Stimulated activated CD4-positive, alpha-beta T cell treated with anti-CD3 and anti-CD28 coated beads, Interleukin-12 subunit alpha, Interleukin-12 subunit beta, amount 100 ng/mL, for 24 hours (primary cell): Measurements from ENCODE around the gene FEZ2.

Experiments used
- DNase-seq, 2 experiments: peaks; one replicate each; pipeline ENCODE4 v3.0.0-alpha.2; 2020; ENCODE audit warnings: low read depth in 2 of 2

The FEZ2 gene

GRCh38 chr2:36587101-36587500 lies 10.9 kb downstream of the FEZ2 start:
- no peak for DNase-seq

- DNase-seq = no peak
Measured at GRCh38 chr2:36586672-36587071, 11.3 kb downstream of the FEZ2 start.

GRCh38 chr2:36584148-36584794 lies 13.7 kb downstream of the FEZ2 start:
- no peak for DNase-seq

DNA sequence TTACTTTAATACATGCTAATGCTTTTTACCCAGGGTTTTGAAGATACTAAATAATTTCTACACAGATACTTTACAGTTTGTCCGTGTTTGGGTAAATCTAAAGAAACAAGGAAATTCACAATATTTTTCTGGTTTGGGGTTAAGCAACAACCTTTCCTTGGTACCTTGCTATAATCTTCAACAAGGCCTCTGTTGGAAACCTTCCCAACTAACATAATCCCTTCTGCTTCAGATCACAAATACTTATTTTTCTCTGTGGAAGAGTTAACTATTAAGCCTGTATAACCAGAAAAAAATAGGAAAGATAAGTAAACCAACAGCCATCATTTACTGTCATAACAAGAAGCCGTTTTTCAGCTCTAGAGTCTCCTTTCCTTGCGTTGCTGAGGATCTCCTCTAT lies 15.0 kb downstream of the FEZ2 start:
- no peak for DNase-seq

DNA sequence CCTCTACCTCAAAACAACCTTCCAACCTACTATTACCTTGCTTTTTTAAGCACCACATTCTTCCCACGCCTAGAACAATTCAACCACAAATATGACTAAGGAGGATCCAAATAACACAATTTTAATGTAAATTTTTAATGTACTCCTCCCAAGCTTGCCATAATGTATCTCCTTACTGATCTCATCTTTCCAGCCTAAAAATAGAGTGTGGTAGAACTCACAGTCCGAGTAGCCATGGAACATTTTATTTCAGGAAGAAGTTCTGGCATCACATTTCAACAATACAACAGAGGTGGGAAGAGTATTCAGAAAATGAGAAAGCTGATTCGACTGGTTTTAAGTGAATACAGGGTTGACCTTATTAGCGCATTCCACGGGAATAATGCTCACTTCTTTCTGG lies 15.4 kb downstream of the FEZ2 start:
- no peak for DNase-seq

GRCh38 chr2:36579297-36579664 lies 18.7 kb downstream of the FEZ2 start:
- no peak for DNase-seq

DNA sequence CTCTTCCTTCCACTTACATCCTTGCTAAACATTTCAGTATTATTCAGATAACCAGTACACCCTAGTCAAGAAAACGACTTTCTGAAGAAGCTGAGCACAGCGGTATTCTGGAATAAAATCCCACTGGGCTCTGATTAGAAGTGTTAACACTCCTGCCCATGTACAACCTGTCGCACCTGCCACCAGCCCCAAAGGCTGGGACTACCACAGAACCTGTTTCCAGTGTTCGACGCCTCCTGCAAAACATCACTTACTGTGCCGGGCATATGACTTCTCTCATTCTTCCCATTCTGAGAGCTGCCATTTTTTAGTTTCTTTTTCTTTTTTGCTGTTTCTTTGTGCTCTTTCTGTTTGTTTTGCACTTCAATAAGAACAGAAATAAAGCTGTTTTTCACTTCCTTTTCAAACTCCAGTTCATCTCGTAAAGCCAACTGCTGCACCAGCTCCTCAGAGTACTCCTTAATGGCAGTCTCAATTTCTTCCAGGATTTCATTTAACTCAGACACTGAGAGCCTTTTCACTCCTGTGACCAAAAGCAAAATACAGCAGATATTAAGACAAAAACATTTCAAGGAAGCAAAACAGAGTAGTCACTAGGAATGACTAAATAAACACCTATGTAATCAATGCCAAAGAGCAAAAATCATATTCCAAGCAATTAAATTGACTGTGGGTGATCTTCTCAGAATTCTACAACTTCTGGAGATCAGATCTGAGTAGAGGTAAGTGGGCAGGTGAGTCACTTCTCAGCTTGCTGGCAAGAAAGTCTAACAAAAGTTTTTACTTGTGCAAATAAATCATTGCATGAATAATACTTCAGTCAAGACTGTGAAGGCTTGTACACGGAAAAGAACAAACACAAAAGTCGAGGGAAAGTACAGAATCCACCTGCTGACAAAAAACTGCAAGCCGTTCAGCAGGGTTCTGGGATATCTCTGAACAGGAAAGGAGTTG lies 19.3 kb downstream of the FEZ2 start:
- no peak for DNase-seq

- no peak for DNase-seq
Measured at GRCh38 chr2:36577884-36578283, 20.1 kb downstream of the FEZ2 start.

GRCh38 chr2:36574560-36574959 lies 23.4 kb downstream of the FEZ2 start:
- no peak for DNase-seq

DNA sequence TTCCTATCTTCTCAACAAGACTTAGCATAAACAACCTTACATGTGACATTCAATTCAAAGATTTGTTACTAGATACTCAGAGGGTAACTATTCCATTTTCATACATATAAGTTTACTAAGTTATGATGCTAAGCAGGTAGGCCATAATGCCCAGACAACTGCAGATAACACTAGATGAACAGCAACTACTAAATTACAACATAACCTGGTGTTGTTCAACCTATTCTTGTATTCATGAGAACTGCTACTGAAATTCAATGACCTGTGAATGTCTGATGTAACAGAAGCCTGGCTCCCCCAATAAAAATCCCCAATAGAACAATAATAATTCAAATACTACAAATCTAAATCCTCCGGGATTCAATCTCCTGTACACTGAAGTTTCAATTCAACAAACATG lies 24.8 kb downstream of the FEZ2 start:
- DNase-seq = no peak

DNA sequence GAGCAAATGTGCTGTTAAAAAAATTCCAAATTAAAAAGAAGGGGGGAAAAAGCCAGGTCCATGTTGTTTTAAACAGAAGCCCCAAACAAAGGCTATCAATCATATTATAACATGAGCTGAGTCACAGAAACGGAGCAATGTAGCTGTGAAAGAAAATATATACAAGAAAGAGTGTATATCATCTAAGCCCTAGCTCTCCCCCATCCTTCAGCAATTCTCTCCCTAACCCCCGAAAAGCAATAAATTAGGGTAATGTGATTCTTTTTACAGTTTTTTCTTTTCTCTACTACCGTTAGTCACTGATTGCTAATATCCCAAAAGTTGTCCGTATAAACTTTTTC lies 25.3 kb downstream of the FEZ2 start:
- DNase-seq = no peak

DNA sequence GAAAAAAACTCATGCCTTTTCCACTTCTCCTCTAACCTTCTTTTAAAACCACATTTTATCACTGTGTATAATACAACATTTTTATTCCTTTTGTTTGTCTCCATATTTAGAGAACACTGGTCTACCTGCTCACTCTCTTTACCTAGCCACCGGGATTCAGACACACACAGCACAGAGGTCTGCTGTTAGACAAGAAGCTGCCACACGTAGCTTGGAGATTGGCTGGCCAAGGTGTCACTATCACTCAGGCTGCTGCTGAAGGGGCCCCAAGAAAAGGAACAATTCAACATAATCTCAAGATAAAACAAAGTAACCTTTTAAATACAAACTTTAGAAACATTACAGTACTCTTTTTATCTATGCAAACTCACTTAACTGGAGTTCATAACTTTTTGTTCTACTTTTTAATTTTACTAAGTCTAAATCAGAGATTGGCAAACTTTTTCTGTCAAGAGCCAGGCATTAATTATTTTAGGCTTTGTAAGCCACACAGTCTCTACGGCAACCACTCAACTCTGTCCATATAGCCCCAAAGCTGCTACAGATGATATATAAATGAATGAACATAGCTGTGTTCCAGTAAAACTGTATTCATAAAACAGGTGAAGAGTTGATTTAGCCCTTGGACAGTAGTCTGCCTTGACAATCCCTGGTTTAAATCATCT lies 25.8 kb downstream of the FEZ2 start:
- DNase-seq = no peak

DNA sequence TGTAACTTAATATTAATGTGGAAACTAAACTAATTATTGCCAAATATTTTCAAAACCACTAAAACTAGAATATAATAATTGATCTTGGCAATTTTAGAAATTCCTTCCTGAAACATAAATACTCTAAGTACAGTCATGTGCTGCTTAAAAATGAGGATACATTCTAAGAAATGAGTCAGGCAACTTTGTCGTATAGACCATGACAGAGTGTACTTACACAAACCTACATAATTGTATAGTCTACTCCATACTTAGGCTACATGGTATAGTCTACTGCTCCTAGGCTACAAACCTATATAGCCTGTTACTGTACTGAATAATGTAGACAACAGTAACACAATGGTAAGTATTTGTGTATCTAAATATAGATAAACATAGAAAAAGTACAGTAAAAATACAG lies 27.6 kb downstream of the FEZ2 start:
- DNase-seq = no peak

GRCh38 chr2:36569267-36569856 lies 28.6 kb downstream of the FEZ2 start:
- no peak for DNase-seq

DNA sequence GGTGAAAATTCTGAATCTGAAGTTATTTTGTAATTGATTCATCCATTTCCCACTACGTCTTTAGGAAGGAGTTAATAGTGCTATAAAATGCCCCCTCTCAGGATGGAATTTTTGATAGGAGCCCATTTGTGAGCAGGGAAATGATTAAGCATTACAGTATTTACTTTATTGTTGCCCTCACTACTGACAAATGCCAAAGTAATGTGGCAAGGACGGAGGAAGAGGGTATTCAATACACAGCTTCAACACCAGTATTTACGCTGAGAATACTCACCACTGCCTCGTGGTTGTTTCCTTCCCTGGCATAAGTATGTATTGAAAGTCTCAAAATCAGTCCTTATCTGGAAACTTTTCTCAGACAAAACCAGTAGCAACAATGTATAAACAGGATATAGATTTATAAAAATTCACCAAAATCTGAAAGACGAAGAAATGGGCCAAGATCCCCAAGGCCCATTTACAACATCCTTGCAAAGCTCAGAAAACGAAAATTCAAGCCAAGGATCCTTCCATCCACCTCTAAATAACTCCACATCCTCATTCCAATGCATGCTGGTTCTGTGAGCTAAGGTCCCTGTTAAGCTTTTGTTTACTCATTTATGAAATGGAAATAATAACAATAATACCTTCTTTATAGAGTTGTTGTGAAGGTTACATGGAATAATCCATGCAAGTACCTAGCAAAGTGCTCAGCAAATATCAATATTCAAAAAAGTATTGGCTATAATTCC lies 29.3 kb downstream of the FEZ2 start:
- no peak for DNase-seq

DNA sequence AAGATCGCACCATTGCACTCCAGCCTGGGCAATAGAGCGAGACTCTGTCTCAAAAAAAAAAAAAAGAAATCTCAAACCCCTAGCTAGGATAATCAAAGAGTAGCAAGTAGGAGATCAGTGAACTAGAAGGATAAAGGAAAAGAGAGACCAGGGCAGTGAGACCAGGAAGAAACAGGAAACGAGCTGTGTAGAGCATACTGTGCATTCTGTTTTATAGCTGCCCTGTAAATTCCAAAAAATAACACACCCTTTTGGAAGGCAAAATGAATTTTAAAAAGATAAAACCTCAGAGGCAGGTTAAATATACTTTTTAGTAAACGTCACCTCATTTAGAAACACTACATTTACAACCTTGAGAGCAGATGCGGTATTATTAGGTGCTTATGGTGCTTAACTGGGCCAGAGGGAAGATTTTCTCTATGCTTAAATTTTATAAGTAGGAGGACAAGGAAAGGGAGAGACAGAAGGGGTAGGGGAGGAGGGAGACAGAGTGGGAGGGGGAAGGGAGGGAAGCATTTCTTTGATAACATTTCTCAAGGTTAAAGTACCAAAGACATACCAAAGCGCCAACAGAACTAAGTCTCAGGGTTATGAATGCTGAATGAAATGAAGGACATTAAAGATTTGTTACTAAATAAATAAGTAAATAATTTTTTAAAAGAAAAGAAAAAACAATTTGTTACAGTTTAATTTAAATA lies 30.1 kb downstream of the FEZ2 start:
- no peak for DNase-seq

GRCh38 chr2:36566887-36567286 lies 31.1 kb downstream of the FEZ2 start:
- no peak for DNase-seq

- DNase-seq = no peak
Measured at GRCh38 chr2:36565712-36566111, 32.3 kb downstream of the FEZ2 start.

GRCh38 chr2:36564377-36564930 lies 33.5 kb downstream of the FEZ2 start:
- no peak for DNase-seq

GRCh38 chr2:36562973-36563532 lies 34.9 kb downstream of the FEZ2 start:
- DNase-seq = no peak

- DNase-seq = no peak
Measured at GRCh38 chr2:36562240-36562639, 35.7 kb downstream of the FEZ2 start.
